HCEC 1CT (cell line): ENCODE results near the gene C3AR1.
"Not testable (repeated sequence)": the region's sequence is repeated elsewhere in the genome, so short reads cannot be mapped to it uniquely, and the experiment has no call there.

Experiments used
- DNase-seq: peaks from one replicate; pipeline ENCODE4 v3.0.0-alpha.2; 2017

Gene C3AR1

GRCh38 chr12:8026291-8026900, 39.8 kb downstream of the C3AR1 start:
- DNase-seq = peak; percentile 99

GRCh38 chr12:8018666-8019581, 47.2 kb downstream of the C3AR1 start:
- DNase-seq = peak; percentile 8

GRCh38 chr12:8018213-8018612, 47.9 kb downstream of the C3AR1 start:
- not testable (repeated sequence) for DNase-seq

DNA sequence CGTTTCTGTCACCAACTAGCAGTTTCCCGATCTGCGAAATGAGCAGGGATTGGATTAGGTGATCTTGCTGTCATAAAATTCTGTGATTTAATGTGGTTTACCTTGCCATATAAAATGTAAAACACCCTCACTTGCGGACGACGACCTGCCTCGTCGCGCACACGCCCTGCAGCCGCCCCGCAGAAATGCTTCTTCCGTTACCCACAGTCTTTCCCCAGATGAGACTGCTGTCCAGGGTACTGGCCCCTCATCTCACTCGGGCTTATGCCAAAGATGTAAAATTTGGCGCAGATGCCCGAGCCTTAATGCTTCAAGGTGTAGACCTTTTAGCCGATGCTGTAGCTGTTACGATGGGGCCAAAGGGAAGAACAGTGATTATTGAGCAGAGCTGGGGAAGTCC, 51.3 kb downstream of the C3AR1 start:
- no peak for DNase-seq

DNA sequence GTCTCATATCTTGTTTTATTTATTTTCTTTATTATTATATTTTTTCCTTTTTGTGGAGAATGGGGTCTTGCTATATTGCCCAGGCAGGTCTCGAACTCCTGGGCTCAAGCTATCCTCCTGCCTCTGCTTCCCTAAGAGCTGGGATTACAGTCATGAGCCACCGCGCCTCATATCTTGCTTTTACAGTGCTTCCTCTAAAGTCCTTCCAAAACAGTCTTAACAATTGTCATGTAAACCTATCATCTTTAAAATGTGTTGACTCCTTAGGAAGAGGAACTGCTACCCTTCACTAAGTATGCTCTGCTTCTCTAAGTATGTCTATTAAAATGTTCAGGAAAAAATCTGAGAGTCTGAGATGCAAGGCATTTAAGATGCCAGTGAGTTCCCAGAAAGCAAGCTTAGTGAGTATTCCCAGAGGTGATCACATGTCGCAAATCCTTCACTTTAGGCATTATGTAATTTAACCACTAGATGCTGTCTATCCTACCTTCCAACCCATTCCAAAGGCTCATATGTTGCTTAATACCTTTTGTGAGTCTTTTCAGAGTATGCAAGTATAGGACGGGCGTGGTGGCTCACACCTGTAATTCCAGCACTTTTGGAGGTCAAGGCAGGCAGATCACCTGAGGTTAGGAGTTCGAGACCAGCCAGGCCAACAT, 53.4 kb downstream of the C3AR1 start:
- DNase-seq = no peak

DNA sequence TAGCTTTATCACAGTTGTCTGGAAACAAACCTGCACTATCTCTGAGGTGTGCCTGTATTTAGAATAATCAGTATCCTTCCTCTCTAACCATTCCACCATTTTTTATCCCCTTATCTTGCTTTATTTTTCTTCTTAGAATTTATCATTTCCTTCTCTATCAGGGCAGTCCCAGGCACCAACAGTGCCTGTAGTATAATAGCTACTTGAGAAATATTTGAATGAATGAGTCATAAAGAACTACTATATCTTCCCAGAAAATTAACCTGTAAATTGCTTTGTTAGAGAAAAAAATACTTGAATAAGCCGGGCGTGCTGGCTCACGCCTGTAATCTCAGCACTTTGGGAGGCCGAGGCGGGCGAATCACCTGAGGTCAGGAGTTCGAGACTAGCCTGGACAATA, 54.8 kb downstream of the C3AR1 start:
- DNase-seq = no peak
